ENCODE measurements around the gene SRC. TPM values are rescaled to one million over a fixed set of nuclear protein-coding genes. Genes with fewer than 3 reads are reported as not detected.

SRC gene
- total RNA-seq, 1 donor from 2014 or later: 48.6 TPM

DNA sequence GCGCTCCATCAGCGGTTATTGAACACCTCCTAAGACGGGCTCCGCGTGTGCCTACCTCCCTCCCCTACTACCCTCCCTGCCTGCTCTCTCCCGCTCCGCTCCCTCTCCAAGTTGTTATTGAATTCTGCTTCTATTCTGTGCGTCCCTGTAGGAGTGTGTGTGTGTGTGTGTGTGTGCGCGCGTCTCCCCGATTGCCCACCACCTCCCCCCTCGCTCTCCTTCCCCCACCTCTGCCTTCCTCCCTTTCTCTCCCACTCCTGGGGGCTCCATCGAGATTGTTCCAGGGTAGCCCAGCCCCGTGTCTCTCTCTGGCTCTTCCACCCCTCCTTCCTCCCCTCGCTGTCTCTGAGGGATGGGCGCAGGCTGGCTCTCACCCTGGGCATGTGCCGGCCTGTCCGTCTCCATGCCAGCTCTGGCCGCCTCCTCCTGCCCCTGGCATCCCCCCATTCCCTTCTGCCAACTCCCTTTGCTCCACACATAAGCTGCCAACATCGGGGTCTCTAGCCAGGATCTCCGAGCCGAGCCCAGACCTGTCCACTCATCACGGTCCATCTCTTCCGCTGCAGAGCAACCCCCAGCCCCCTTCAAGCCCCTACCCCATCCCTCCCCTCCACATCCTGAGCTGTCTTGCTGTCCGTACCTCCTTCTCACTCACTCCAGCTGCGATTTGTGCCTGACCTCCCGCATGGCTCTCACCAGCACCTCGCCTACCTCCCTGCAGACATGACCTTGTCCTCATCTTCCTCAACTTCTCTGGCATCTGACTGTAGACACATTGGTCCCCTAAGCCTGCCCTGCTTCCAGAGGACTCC is 68.5 kb downstream of the SRC start:
- Histone ChIP-seq H3K4me3 (no peak overlapping the region), H3K27ac (no peak overlapping the region), H3K36me3 (no peaks in the 10 kb centered on the region), H3K4me1 (peaks cover 8% of the 10 kb centered on the region), H3K9me3 (no peaks in the 10 kb centered on the region), H3K27me3 (no peaks in the 10 kb centered on the region)
- DNase-seq (ENCODE audit: extremely low spot score in 2 of 2): no peak
- TF ChIP-seq, protein P1, sequence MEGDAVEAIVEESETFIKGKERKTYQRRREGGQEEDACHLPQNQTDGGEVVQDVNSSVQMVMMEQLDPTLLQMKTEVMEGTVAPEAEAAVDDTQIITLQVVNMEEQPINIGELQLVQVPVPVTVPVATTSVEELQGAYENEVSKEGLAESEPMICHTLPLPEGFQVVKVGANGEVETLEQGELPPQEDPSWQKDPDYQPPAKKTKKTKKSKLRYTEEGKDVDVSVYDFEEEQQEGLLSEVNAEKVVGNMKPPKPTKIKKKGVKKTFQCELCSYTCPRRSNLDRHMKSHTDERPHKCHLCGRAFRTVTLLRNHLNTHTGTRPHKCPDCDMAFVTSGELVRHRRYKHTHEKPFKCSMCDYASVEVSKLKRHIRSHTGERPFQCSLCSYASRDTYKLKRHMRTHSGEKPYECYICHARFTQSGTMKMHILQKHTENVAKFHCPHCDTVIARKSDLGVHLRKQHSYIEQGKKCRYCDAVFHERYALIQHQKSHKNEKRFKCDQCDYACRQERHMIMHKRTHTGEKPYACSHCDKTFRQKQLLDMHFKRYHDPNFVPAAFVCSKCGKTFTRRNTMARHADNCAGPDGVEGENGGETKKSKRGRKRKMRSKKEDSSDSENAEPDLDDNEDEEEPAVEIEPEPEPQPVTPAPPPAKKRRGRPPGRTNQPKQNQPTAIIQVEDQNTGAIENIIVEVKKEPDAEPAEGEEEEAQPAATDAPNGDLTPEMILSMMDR (IDR thresholded peaks at IDR 0.05): no peak
- TF ChIP-seq POLR2A (IDR thresholded peaks at IDR 0.05) (no peak), POLR2AphosphoS5 (IDR thresholded peaks at IDR 0.05; ENCODE audit: insufficient read depth in 1 of 2, low read depth in 1 of 2) (no peak)
- intact Hi-C loops (cut with DNase I): no loop called here

DNA sequence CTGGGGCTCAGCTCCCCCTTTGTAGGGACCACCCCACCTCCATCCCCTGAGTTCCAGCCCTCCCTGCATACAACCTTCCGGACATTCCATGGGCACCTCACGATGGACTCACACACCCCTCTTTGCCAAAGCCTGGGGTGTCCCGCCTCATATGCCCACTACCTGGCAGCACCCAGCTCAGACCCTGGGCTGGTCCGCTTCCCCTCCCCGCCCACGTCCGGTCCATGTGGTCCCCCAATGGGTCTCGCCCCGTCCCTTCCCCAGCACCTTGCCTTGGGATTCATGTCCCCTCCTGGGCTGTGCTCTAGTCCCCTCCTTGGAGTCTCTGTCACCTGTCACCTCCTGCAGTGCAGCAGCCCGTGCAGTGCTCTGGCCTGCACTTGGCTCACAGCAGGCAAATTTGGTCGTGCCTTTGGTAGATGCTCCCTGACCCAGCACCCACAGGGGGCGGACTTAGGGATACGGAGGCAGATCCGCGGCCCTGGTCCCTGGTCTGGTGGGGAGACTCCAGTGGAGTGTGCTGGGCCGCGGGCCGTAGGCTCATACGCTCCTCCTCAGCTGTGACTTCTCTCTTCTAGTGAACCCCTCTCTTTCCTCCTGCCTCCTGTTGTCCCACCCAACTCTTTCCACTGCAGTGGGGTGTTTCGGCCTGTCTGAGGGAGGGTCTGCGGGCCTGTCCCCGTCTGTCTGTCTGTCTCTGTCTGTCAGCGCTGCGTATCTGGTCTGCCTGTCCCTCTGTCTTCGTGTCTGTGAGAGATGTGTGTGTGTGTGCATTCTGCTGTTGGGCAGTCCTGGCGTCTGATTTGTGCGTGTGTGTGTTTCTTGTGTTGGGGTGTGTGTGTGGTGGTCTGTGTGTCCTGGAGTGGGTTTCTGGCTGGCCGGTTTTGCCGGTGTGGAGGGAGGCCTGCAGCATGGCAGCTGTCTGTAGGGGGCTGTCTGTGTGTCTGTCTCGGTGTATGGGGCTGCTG is 69.5 kb downstream of the SRC start:
- no peaks in the 10 kb centered on the region for H3K9me3 ChIP-seq
- H3K27me3 ChIP-seq: no peaks in the 10 kb centered on the region
- no peaks in the 10 kb centered on the region for H3K36me3 ChIP-seq
- intact Hi-C loops (cut with DNase I): no loop called here
- H3K4me1 ChIP-seq: peaks cover 8% of the 10 kb centered on the region
- H3K27ac ChIP-seq: no peak overlapping the region
- TF ChIP-seq POLR2A (IDR thresholded peaks at IDR 0.05): no peak
- TF ChIP-seq POLR2AphosphoS5 (IDR thresholded peaks at IDR 0.05; ENCODE audit: insufficient read depth in 1 of 2, low read depth in 1 of 2): no peak
- TF ChIP-seq, protein P1 (IDR thresholded peaks at IDR 0.05): no peak
- no peak overlapping the region for H3K4me3 ChIP-seq
- DNase-seq (ENCODE audit: extremely low spot score in 2 of 2): no peak

DNA sequence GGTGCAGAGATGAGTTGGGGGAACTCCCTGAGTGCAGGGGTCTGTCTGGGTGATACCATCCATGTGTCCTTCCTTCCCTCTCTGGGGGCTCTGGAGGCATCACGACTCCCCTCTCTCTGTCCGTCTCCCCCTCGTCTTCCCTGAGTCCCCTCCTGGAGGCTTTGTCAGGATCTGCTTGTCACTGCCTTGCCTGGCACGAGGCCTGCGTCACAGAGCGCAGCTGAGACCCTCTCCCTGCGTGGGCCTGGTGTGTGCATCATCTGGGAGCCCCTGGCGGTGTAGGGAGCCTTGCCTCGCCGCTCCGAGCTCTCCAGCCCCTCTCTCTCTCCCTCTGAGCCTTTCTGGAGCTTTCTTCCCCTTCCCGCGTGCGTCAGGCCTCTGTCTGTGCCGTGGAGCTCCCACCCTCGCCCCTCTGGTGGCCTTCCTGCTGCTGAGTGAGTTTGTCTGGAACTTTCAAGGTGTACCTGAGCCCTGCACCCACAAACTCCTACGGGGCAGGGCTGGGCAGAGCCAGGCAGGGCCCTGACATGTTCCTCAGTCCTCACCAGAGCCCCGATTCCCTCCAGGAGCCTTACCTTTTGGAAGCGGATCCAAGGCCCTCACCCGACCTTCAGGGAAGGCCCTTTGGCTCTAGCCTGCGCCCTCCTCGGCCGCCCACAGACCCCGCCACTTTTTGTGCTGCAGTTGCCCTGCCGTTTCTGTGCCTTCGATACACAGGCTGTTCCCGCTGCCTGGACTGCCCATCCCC is 70.3 kb downstream of the SRC start:
- TF ChIP-seq, protein P1 (IDR thresholded peaks at IDR 0.05): no peak
- no peak for TF ChIP-seq POLR2AphosphoS5 (IDR thresholded peaks at IDR 0.05; ENCODE audit: insufficient read depth in 1 of 2, low read depth in 1 of 2)
- TF ChIP-seq POLR2A (IDR thresholded peaks at IDR 0.05): no peak
- intact Hi-C loops (cut with DNase I): no loop called here
- no peak overlapping the region for H3K27ac ChIP-seq
- peaks cover 8% of the 10 kb centered on the region for H3K4me1 ChIP-seq
- DNase-seq (ENCODE audit: extremely low spot score in 2 of 2): no peak
- no peaks in the 10 kb centered on the region for H3K9me3 ChIP-seq
- no peaks in the 10 kb centered on the region for H3K36me3 ChIP-seq
- no peak overlapping the region for H3K4me3 ChIP-seq
- no peaks in the 10 kb centered on the region for H3K27me3 ChIP-seq

DNA sequence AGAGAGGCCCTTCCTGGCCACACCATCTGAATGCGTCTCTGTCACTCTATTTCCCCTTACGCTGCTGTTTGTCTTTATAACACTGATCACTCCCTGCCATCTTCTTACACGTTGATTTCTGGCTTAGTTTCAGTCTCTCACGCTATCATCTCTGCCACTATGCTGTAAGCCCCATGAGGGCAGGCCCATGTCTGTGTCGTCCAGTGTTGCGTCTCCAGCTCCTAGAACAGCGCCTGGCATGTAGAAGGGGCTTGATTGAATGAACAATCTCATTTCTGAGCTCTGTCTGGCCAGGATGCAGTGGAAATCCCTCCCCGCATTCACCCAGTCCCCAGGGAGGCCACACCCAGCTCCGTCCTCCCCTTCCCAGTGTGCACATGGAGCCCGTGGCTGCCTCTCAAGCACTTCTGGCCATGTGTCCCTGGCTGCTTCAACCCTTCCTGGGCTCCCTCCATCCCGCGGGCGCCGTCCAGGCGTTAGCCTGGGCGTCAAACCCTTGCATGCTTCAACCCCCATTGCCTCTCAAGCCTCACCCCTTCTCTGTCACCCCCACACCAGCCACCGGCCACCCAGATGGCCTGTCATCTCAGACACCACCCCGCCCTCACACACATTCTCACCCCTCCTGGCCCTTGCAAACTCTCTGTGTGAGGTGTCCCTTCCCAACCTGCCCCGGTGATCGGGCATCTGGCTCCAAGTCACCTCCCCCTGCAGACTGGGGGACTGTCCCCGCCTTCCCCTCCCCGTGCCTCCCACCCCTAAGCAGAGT is 71.1 kb downstream of the SRC start:
- no peak overlapping the region for H3K27ac ChIP-seq
- intact Hi-C loops (cut with DNase I): no loop called here
- no peaks in the 10 kb centered on the region for H3K36me3 ChIP-seq
- no peak for DNase-seq (ENCODE audit: extremely low spot score in 2 of 2)
- H3K4me1 ChIP-seq: peaks cover 5% of the 10 kb centered on the region
- no peak overlapping the region for H3K4me3 ChIP-seq
- TF ChIP-seq POLR2AphosphoS5 (IDR thresholded peaks at IDR 0.05; ENCODE audit: insufficient read depth in 1 of 2, low read depth in 1 of 2): no peak
- TF ChIP-seq, protein P1 (IDR thresholded peaks at IDR 0.05): no peak
- no peak for TF ChIP-seq POLR2A (IDR thresholded peaks at IDR 0.05)
- no peaks in the 10 kb centered on the region for H3K27me3 ChIP-seq
- H3K9me3 ChIP-seq: no peaks in the 10 kb centered on the region
